ENCODE results near the gene OXTR.

- TF ChIP-seq POLR2A (IDR thresholded peaks at IDR 0.05) = no peak
- TF ChIP-seq CTCF (IDR thresholded peaks at IDR 0.05) = no peak
Measured at GRCh38 chr3:8817486-8817885, 48.1 kb upstream of the OXTR start.

Measured in gastroesophageal sphincter (tissue), 3 donors.